A673 (cell line): ENCODE data around the gene NPIPB9. TPM values are rescaled to one million over a fixed set of nuclear protein-coding genes. Genes with fewer than 3 reads are reported as not detected.
"Not testable (repeated sequence)": the region's sequence is repeated elsewhere in the genome, so short reads cannot be mapped to it uniquely, and the experiment has no call there.

Experiments
- BruUV-seq: library from RNA; stranded (reverse); fragments of 400-500 nt; replicated peaks from 2 replicates; lab custom pipeline; 2021; lab: Mats Ljungman, UMichigan
- CTCF ChIA-PET: fragments of 300-600 bp; sonication (Branson Sonifier 250); formaldehyde crosslinking; loops from one replicate; lab custom pipeline; 2022; ENCODE audit warnings: antibody characterized with exemption; lab: Charles Lee
- POLR2A ChIA-PET: fragments of 300-600 bp; sonication (Branson Sonifier 250); formaldehyde crosslinking; loops from one replicate; lab custom pipeline; 2022; ENCODE audit warnings: antibody characterized with exemption; ENCODE audit not compliant: low non-redundant PET; lab: Charles Lee
- DNase-seq: peaks from one replicate; pipeline ENCODE4 v3.0.0-alpha.2; 2015; ENCODE audit warnings: low spot score
- H3K27ac ChIP-seq: fragments of 200-600 bp; sonication (generic); 2 replicates; pipeline ENCODE4 v1.5.1; 2016; ENCODE audit warnings: mixed run types, low read depth, mild to moderate bottlenecking, mixed read lengths, antibody characterized with exemption, low read length; ENCODE audit not compliant: poor library complexity, severe bottlenecking
- H3K27me3 ChIP-seq: fragments of 200-600 bp; sonication (generic); replicated peaks from 2 replicates; pipeline ENCODE4 v1.6.1; 2017; ENCODE audit warnings: mixed run types, low read depth, mild to moderate bottlenecking, mixed read lengths, antibody characterized with exemption, low read length; ENCODE audit not compliant: insufficient read depth, poor library complexity
- H3K36me3 ChIP-seq: fragments of 200-600 bp; sonication (generic); 2 replicates; pipeline ENCODE4 v1.6.1; 2016; ENCODE audit warnings: mixed run types, mild to moderate bottlenecking, mixed read lengths, antibody characterized with exemption, low read length; ENCODE audit not compliant: insufficient read depth, poor library complexity, severe bottlenecking
- H3K4me1 ChIP-seq: fragments of 200-600 bp; sonication (generic); 2 replicates; pipeline ENCODE4 v1.6.1; 2017; ENCODE audit warnings: mixed run types, mild to moderate bottlenecking, mixed read lengths, antibody characterized with exemption, low read length; ENCODE audit not compliant: insufficient read depth, poor library complexity, severe bottlenecking
- H3K4me3 ChIP-seq: fragments of 200-600 bp; sonication (generic); 2 replicates; pipeline ENCODE4 v1.5.1; 2016; ENCODE audit warnings: low read depth, mixed run types, mild to moderate bottlenecking, mixed read lengths, low read length; ENCODE audit not compliant: poor library complexity, severe bottlenecking
- H3K9me3 ChIP-seq: fragments of 200-600 bp; sonication (generic); 2 replicates; pipeline ENCODE4 v1.6.1; 2016; ENCODE audit warnings: mixed run types, low read depth, mild to moderate bottlenecking, mixed read lengths, antibody characterized with exemption, low read length; ENCODE audit not compliant: poor library complexity, severe bottlenecking
- EZH2 ChIP-seq: fragments of 200-600 bp; sonication (generic); IDR thresholded peaks from 2 replicates; pipeline ENCODE4 v1.6.1; 2017; ENCODE audit warnings: borderline replicate concordance, low read depth, mild to moderate bottlenecking, mixed read lengths, antibody characterized with exemption, low read length; ENCODE audit not compliant: poor library complexity, severe bottlenecking
- intact Hi-C: fragments of 100-400 bp; cut with micrococcal nuclease; formaldehyde crosslinking; loops from one replicate; pipeline ENCODE4 v1.10.0; 2022; ENCODE audit not compliant: unreplicated experiment
- total RNA-seq: library from RNA; stranded (reverse); gene quantifications from 2 replicates; pipeline ENCODE4 v1.2.3, GENCODE V29; 2021
- TF ChIP-seq, protein P1 (sequence below): fragments of 300-800, 200-600 bp; sonication (generic); conservative IDR thresholded peaks from 2 replicates; pipeline ENCODE4 v1.5.1; 2017; ENCODE audit warnings: low read depth, mild to moderate bottlenecking, antibody characterized with exemption, low read length, moderate library complexity, mixed read lengths

Gene NPIPB9
- total RNA-seq, 1 experiment from 2014 or later, result 0.92 TPM

DNA sequence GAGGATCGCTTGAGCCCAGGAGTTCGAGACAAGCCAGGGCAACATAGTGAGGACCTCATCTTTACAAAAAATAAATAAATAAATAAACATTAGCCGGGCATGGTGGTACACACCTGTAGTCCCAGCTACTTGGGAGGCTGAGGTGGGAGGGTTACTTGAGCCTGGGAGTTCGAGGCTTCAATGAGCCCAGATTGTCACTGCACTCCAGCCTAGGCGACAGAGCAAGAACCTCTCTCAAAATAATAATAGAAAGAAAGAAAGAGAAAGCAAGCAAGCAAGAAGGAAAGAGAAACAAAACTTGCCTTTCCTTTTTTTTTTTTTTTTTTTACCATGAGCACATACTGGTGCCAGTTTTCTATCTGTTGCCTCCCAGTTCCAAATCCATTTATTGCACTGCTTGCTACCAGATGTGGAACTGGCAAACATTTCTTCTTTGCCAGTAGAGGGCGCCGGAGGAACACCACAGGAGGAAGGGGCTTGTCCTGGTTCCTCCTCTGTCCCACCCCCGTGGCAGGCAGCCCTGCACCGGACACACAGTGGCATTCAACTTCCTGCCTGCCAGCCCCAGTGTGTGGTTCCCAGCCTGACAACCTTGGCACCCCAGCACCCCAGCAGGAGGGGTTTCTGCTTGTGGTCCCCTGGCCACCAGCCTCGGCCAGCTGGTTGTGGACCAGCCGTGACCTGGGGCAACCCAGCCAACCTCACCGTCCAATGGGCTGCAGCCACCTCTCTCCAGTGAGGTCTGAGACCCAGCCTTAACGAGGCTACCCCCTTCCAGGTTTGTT lies 50.8 kb downstream of the NPIPB9 start:
- CTCF ChIA-PET, BruUV-seq, DNase-seq, H3K4me1 ChIP-seq, H3K4me3 ChIP-seq, intact Hi-C loops, H3K36me3 ChIP-seq, H3K9me3 ChIP-seq, H3K27me3 ChIP-seq, POLR2A ChIA-PET, H3K27ac ChIP-seq: not testable (repeated sequence)

DNA sequence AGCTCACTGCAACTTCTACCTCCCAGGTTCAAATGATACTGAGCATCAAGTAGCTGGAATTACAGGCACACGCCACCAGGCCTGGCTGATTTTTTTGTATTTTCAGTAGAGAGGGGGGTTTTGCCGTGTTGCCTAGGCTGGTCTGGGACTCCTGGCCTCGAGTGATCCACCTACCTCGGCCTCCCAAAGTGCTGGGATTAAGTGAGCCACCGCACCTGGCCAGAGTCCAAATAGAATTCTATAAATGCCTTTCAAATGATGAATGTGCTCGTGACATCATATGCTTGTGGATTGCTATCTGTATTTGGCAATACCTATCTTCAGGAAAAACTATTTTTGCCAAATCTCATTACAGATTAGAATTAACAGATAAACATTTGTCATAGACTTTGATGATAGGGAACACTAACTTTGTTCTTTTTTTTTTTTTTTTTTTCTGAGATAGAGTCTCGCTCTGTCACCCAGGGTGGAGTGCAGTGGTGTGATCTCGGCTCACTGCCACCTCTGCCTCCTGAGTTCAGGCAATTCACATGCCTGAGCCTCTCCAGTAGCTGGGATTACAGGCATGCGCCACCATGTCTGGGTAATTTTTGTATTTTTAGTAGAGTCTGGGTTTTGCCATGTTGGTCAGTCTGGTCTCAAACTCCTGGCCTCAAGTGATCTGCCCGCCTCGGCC lies 56.0 kb downstream of the NPIPB9 start:
- CTCF ChIA-PET, H3K4me1 ChIP-seq, H3K36me3 ChIP-seq, BruUV-seq, POLR2A ChIA-PET, DNase-seq, H3K4me3 ChIP-seq, H3K9me3 ChIP-seq, intact Hi-C loops, H3K27me3 ChIP-seq, H3K27ac ChIP-seq: not testable (repeated sequence)

DNA sequence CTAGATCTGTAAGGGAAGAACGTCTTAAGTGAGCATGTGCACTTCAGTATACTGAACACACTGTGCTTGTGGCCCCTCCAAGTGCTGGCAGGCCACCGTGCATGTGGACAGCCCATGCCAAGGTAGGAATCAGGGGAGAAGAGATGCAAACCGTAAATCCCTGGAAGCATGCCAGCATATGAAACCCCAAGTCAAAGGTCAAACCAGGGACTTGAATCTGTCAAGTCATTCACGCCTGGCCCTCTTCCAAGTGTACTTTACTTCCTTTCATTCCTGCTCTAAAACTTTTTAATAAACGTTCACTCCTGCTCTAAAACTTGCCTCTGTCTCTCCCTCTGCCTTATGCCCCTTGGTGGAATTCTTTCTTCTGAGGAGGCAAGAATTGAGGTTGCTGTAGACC lies 68.4 kb downstream of the NPIPB9 start:
- Histone ChIP-seq H3K4me3 (no peak overlapping the region), H3K9me3 (no peaks in the 10 kb centered on the region), H3K27me3 (no peaks in the 10 kb centered on the region), H3K4me1 (peaks cover 12% of the 10 kb centered on the region), H3K36me3 (peaks cover 5% of the 10 kb centered on the region), H3K27ac (no peak overlapping the region)
- no TSS peak for BruUV-seq
- intact Hi-C loops, result no loop called here
- DNase-seq, result no peak
- POLR2A ChIA-PET, result no interaction called here
- TF ChIP-seq EZH2, result no peak
- TF ChIP-seq, protein P1, sequence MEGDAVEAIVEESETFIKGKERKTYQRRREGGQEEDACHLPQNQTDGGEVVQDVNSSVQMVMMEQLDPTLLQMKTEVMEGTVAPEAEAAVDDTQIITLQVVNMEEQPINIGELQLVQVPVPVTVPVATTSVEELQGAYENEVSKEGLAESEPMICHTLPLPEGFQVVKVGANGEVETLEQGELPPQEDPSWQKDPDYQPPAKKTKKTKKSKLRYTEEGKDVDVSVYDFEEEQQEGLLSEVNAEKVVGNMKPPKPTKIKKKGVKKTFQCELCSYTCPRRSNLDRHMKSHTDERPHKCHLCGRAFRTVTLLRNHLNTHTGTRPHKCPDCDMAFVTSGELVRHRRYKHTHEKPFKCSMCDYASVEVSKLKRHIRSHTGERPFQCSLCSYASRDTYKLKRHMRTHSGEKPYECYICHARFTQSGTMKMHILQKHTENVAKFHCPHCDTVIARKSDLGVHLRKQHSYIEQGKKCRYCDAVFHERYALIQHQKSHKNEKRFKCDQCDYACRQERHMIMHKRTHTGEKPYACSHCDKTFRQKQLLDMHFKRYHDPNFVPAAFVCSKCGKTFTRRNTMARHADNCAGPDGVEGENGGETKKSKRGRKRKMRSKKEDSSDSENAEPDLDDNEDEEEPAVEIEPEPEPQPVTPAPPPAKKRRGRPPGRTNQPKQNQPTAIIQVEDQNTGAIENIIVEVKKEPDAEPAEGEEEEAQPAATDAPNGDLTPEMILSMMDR, result no peak
- CTCF ChIA-PET, result no interaction called here

GRCh38 chr16:28820546-28820945 lies 69.0 kb downstream of the NPIPB9 start:
- H3K36me3 ChIP-seq, H3K27ac ChIP-seq, BruUV-seq, DNase-seq, H3K9me3 ChIP-seq, H3K4me3 ChIP-seq, POLR2A ChIA-PET, intact Hi-C loops, CTCF ChIA-PET, H3K27me3 ChIP-seq: not testable (repeated sequence)
- H3K4me1 ChIP-seq, result peaks cover 17% of the 10 kb centered on the region
